HG03064 (cell line): ENCODE measurements around the gene ADAMTS17.

Experiments
- ATAC-seq: cut with Tn5 transposase; IDR thresholded peaks from one replicate; pipeline ENCODE4 v1.9.1; 2021; ENCODE audit warnings: low read depth; ENCODE audit not compliant: unreplicated experiment

The ADAMTS17 gene

GRCh38 chr15:100254691-100255090 is 87.1 kb downstream of the ADAMTS17 start:
- no peak for ATAC-seq

- no peak for ATAC-seq
These were observed 87.5 kb downstream of the ADAMTS17 start for GRCh38 chr15:100254285-100254684.

- ATAC-seq, result no peak
These were observed 88.1 kb downstream of the ADAMTS17 start for GRCh38 chr15:100253640-100254039.

GRCh38 chr15:100252779-100253417 is 88.9 kb downstream of the ADAMTS17 start:
- no peak for ATAC-seq

GRCh38 chr15:100252359-100252758 is 89.4 kb downstream of the ADAMTS17 start:
- ATAC-seq, result no peak

GRCh38 chr15:100250176-100250800 is 91.5 kb downstream of the ADAMTS17 start:
- ATAC-seq, result no peak

GRCh38 chr15:100249096-100249815 is 92.5 kb downstream of the ADAMTS17 start:
- ATAC-seq, result no peak

- no peak for ATAC-seq
These were observed 93.5 kb downstream of the ADAMTS17 start for GRCh38 chr15:100248236-100248635.

GRCh38 chr15:100247228-100248225 is 94.2 kb downstream of the ADAMTS17 start:
- no peak for ATAC-seq

- no peak for ATAC-seq
These were observed 95.9 kb downstream of the ADAMTS17 start for GRCh38 chr15:100245855-100246254.

GRCh38 chr15:100245487-100245820 is 96.3 kb downstream of the ADAMTS17 start:
- no peak for ATAC-seq

GRCh38 chr15:100244796-100245486 is 96.8 kb downstream of the ADAMTS17 start:
- no peak for ATAC-seq

GRCh38 chr15:100242989-100243388 is 98.8 kb downstream of the ADAMTS17 start:
- ATAC-seq, result no peak

GRCh38 chr15:100241572-100242482 is 99.9 kb downstream of the ADAMTS17 start:
- ATAC-seq, result no peak

GRCh38 chr15:100236981-100237720 is 104.6 kb downstream of the ADAMTS17 start:
- ATAC-seq, result no peak

GRCh38 chr15:100235030-100235617 is 106.7 kb downstream of the ADAMTS17 start:
- ATAC-seq, result no peak

GRCh38 chr15:100234158-100235029 is 107.4 kb downstream of the ADAMTS17 start:
- ATAC-seq, result no peak
